Activated CD4-positive, alpha-beta memory T cell treated with anti-CD3 and anti-CD28 coated beads, Interleukin-2, amount 10 ng/mL, durations not matched to agents 7 days and 5 days (primary cell): ENCODE measurements around the gene TNRC18. TPM values are rescaled to one million over a fixed set of nuclear protein-coding genes. Genes with fewer than 3 reads are reported as not detected.

ENCODE experiments used
- CTCF ChIA-PET: fragments of 350-600 bp; sonication (Branson Sonifier 250); formaldehyde crosslinking; loops from one replicate; lab custom pipeline; 2021; ENCODE audit warnings: antibody characterized with exemption, inconsistent platforms; lab: Charles Lee
- POLR2A ChIA-PET: fragments of 350-600 bp; sonication (Branson Sonifier 250); formaldehyde crosslinking; loops from one replicate; lab custom pipeline; 2021; ENCODE audit warnings: antibody characterized with exemption; lab: Charles Lee
- DNase-seq: peaks from one replicate; pipeline ENCODE4 v3.0.0-alpha.2; 2020
- H3K27ac Mint-ChIP-seq: one replicate; pipeline ENCODE4 v1.8.0; 2021; ENCODE audit warnings: mild to moderate bottlenecking, mixed read lengths
- H3K27me3 Mint-ChIP-seq: one replicate; pipeline ENCODE4 v1.8.0; 2021; ENCODE audit warnings: mixed read lengths
- H3K36me3 Mint-ChIP-seq: one replicate; pipeline ENCODE4 v1.8.0; 2021; ENCODE audit warnings: low read depth, mixed read lengths
- H3K4me1 Mint-ChIP-seq: one replicate; pipeline ENCODE4 v1.8.0; 2021; ENCODE audit warnings: mixed read lengths
- H3K4me3 Mint-ChIP-seq: one replicate; pipeline ENCODE4 v1.8.0; 2021; ENCODE audit warnings: mild to moderate bottlenecking, mixed read lengths
- H3K9me3 Mint-ChIP-seq: one replicate; pipeline ENCODE4 v1.8.0; 2021; ENCODE audit warnings: mixed read lengths
- total RNA-seq, 2 experiments: library from RNA; stranded (reverse); gene quantifications; one replicate each; pipeline ENCODE4 v1.2.3, GENCODE V29; 2021

TNRC18 gene
- total RNA-seq, 2 experiments from 2014 or later, result 56.5 to 57.6 TPM

GRCh38 chr7:5443678-5444077 is 20.0 kb upstream of the TNRC18 start:
- Mint-ChIP-seq H3K27ac (no peak overlapping the region), H3K9me3 (no peaks in the 10 kb centered on the region), H3K4me1 (no peaks in the 10 kb centered on the region), H3K4me3 (no peak overlapping the region), H3K36me3 (no peaks in the 10 kb centered on the region), H3K27me3 (no peaks in the 10 kb centered on the region)
- CTCF ChIA-PET, result no interaction called here
- DNase-seq, result no peak
- POLR2A ChIA-PET, result no interaction called here

- Mint-ChIP-seq H3K4me1 (no peaks in the 10 kb centered on the region), H3K36me3 (no peaks in the 10 kb centered on the region), H3K27me3 (no peaks in the 10 kb centered on the region), H3K27ac (no peak overlapping the region), H3K4me3 (no peak overlapping the region), H3K9me3 (no peaks in the 10 kb centered on the region)
- no peak for DNase-seq
- ChIA-PET POLR2A (interaction anchor here (1.6 kb wide), 1 partner anchor 46 kb away, joined by 5 read pairs; no protein-coding TSS in a partner anchor), CTCF (no interaction called here)
Observed at GRCh38 chr7:5442757-5443305, 19.2 kb upstream of the TNRC18 start.

DNA sequence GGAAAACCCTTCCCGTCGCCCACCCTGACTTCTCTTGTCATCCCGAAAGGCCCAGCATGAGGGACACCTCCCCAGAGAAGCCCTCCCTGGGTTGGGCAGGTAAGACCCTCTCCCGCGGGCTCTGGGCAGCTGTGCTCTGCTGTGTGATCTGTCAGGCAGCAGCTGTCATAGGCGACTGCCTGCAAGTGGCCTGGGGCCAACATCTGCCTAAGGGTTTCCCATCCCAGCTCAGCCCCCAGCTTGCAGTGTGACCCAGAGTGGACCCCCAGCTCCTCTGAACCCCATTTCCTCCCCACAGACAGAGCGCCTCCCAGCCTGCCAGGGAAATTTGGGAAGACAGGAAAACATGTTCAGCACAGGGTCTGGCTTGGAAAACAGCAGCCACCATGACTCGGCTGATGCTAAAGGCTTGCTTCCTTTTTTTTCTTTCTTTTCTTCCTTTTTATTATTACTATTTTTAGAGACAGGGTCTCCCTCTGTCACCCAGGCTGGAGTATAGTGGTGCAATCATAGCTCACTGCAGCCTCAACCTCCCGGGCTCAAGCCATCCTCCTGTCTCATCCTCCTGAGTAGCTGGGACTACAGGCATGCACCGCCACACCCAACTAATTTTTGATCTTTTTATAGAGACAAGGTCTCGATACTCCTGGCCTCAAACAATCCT is 18.3 kb upstream of the TNRC18 start:
- POLR2A ChIA-PET, result interaction anchor here (1.6 kb wide), 1 partner anchor 45 kb away, joined by 5 read pairs; no protein-coding TSS in a partner anchor

GRCh38 chr7:5439572-5440496 is 16.2 kb upstream of the TNRC18 start:
- ChIA-PET CTCF (no interaction called here), POLR2A (no interaction called here)
- Mint-ChIP-seq H3K27ac (no peak overlapping the region), H3K4me1 (no peaks in the 10 kb centered on the region), H3K4me3 (no peak overlapping the region), H3K9me3 (no peaks in the 10 kb centered on the region), H3K36me3 (no peaks in the 10 kb centered on the region), H3K27me3 (no peaks in the 10 kb centered on the region)
- DNase-seq, result no peak

More for the DNA sequence above, 18.3 kb upstream of the TNRC18 start:
- Mint-ChIP-seq H3K4me3 (no peak overlapping the region), H3K4me1 (no peaks in the 10 kb centered on the region), H3K36me3 (no peaks in the 10 kb centered on the region), H3K9me3 (no peaks in the 10 kb centered on the region), H3K27me3 (no peaks in the 10 kb centered on the region), H3K27ac (no peak overlapping the region)
- DNase-seq, result no peak
- CTCF ChIA-PET, result no interaction called here

DNA sequence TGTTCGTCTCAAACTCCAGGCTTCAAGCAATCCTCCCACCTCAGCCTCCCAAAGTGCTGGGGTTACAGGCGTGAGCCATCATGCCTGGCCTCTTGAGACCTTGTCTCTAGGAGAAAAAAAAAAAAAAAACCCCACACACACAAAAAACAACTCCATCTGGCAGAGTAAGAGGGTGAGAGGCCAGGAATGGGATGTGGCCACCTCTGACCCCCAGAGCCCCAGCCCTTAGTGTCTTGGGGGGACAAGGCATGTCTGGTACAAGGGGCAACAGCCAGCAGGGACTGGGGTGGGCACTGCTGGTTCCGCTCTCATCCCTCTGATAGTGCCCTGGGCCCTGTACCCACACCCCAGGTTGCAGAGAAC is 15.6 kb upstream of the TNRC18 start:
- H3K27me3 Mint-ChIP-seq, result no peaks in the 10 kb centered on the region
- no peak overlapping the region for H3K4me3 Mint-ChIP-seq
- DNase-seq, result no peak
- no peaks in the 10 kb centered on the region for H3K36me3 Mint-ChIP-seq
- no peaks in the 10 kb centered on the region for H3K9me3 Mint-ChIP-seq
- no peak overlapping the region for H3K27ac Mint-ChIP-seq
- ChIA-PET CTCF (no interaction called here), POLR2A (no interaction called here)
- H3K4me1 Mint-ChIP-seq, result no peaks in the 10 kb centered on the region

GRCh38 chr7:5437987-5438386 is 14.4 kb upstream of the TNRC18 start:
- CTCF ChIA-PET, result no interaction called here
- POLR2A ChIA-PET, result no interaction called here
- peaks cover 3% of the 10 kb centered on the region for H3K27me3 Mint-ChIP-seq
- no peak overlapping the region for H3K27ac Mint-ChIP-seq
- DNase-seq, result no peak
- H3K4me3 Mint-ChIP-seq, result no peak overlapping the region
- H3K4me1 Mint-ChIP-seq, result no peaks in the 10 kb centered on the region
- H3K9me3 Mint-ChIP-seq, result peaks cover 4% of the 10 kb centered on the region
- no peaks in the 10 kb centered on the region for H3K36me3 Mint-ChIP-seq

GRCh38 chr7:5437348-5437892 is 13.8 kb upstream of the TNRC18 start:
- Mint-ChIP-seq H3K27ac (no peak overlapping the region), H3K27me3 (peaks cover 4% of the 10 kb centered on the region), H3K36me3 (no peaks in the 10 kb centered on the region), H3K9me3 (peaks cover 4% of the 10 kb centered on the region), H3K4me1 (no peaks in the 10 kb centered on the region), H3K4me3 (no peak overlapping the region)
- CTCF ChIA-PET, result no interaction called here
- DNase-seq, result no peak
- POLR2A ChIA-PET, result no interaction called here

DNA sequence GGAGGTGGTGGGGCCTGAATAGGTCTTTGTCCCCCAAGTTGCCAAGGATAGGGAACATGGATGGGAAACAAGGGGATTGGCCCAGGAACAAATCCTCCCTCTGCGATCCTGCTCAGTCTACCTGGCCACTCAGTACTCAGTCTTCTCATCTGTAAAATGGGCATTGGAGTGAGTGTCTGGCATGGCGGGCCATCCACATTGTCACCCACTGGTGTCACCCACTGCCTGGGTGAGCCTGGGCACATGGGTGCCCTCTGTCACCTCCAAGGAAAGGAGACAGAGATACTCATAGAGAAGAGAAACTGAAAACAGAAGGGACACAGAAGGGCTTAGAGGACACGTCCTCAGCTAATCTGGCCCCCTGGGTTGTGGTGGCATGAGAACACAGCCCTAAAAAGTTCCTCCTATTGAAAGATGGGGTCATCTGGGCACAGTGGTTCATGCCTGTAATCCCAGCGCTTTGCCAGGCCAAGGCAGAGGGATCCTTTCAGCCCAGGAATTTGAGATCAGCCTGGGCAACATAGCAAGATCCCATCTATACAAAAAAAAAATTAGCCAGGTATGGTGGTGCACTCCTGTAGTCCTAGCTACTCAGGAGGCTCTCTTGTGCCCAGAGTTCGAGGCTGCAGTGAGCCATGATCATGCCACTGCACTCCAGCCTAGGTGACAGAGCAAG is 12.5 kb upstream of the TNRC18 start:
- Mint-ChIP-seq H3K4me1 (no peaks in the 10 kb centered on the region), H3K27me3 (peaks cover 14% of the 10 kb centered on the region), H3K27ac (no peak overlapping the region), H3K9me3 (peaks cover 4% of the 10 kb centered on the region), H3K4me3 (no peak overlapping the region), H3K36me3 (peaks cover 2% of the 10 kb centered on the region)
- POLR2A ChIA-PET, result no interaction called here
- DNase-seq, result no peak
- CTCF ChIA-PET, result no interaction called here

- Mint-ChIP-seq H3K4me1 (no peaks in the 10 kb centered on the region), H3K27ac (no peak overlapping the region), H3K4me3 (no peak overlapping the region), H3K9me3 (peaks cover 4% of the 10 kb centered on the region), H3K36me3 (peaks cover 2% of the 10 kb centered on the region), H3K27me3 (peaks cover 17% of the 10 kb centered on the region)
- CTCF ChIA-PET, result interaction anchor here (1.1 kb wide), 1 partner anchor 13 kb away, joined by 3 read pairs; no protein-coding TSS in a partner anchor
- DNase-seq, result no peak
- POLR2A ChIA-PET, result no interaction called here
Observed at GRCh38 chr7:5435291-5436002, 11.8 kb upstream of the TNRC18 start.

DNA sequence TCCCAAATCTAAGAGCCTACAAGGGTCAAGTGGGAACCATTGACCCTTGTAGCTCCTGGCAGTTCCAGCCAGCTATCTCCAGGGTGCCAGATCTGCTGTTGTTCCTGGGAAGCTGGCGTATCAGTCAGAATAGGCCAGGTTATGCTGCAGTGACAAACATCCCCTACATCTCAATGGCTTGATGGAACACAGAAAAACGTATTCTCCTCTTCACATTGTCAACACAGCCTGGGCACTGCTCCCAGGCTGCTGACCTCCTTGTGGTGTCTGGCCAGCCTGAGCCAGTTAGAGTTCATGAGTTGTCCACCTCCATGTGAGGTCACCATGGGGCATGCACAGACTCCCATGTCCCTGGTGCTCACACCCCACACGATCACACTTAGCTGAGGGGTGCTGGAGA is 9.5 kb upstream of the TNRC18 start:
- ChIA-PET POLR2A (no interaction called here), CTCF (no interaction called here)
- Mint-ChIP-seq H3K36me3 (peaks cover 2% of the 10 kb centered on the region), H3K4me3 (no peak overlapping the region), H3K27ac (no peak overlapping the region), H3K9me3 (peaks cover 4% of the 10 kb centered on the region), H3K4me1 (peaks cover 14% of the 10 kb centered on the region), H3K27me3 (peaks cover 39% of the 10 kb centered on the region)
- no peak for DNase-seq

- no peak overlapping the region for H3K4me3 Mint-ChIP-seq
- H3K9me3 Mint-ChIP-seq, result peaks cover 4% of the 10 kb centered on the region
- H3K36me3 Mint-ChIP-seq, result peaks cover 2% of the 10 kb centered on the region
- H3K27ac Mint-ChIP-seq, result no peak overlapping the region
- peaks cover 40% of the 10 kb centered on the region for H3K27me3 Mint-ChIP-seq
- H3K4me1 Mint-ChIP-seq, result peaks cover 14% of the 10 kb centered on the region
- ChIA-PET CTCF (no interaction called here), POLR2A (no interaction called here)
- no peak for DNase-seq
Observed at GRCh38 chr7:5432691-5433090, 9.1 kb upstream of the TNRC18 start.

DNA sequence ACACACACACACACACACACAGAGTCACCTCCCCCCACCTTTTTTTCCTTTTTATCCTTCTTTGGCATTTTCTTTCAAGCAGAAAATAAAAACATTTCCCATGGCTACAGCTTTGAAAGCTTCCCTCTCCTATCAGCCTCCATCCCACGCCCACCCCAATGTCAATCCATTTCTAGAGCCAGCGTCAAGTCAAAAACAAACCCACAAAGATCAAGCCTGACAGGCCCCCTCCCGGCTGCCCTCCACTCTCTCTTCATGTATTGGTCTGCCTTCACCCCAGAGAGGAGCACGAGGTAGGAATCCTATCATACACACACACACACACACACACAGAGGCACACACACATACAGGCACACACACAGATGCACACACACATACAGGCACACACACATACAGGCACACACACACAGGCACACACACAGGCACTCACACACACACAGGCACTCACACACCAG is 8.0 kb upstream of the TNRC18 start:
- Mint-ChIP-seq H3K4me1 (peaks cover 18% of the 10 kb centered on the region), H3K27ac (no peak overlapping the region), H3K36me3 (peaks cover 4% of the 10 kb centered on the region), H3K27me3 (peaks cover 52% of the 10 kb centered on the region), H3K4me3 (no peak overlapping the region), H3K9me3 (peaks cover 4% of the 10 kb centered on the region)
- no peak for DNase-seq
- ChIA-PET POLR2A (interaction anchor here (1.5 kb wide), 1 partner anchor 26 kb away, joined by 3 read pairs; no protein-coding TSS in a partner anchor), CTCF (no interaction called here)
